Measurements from ENCODE around the gene ABCG2. TPM values are rescaled to one million over a fixed set of nuclear protein-coding genes. Genes with fewer than 3 reads are reported as not detected.

Gene ABCG2
- total and polyA plus RNA-seq, 3 experiments from 2014 or later, result 0.54 to 1.4 (median 0.89) TPM

GRCh38 chr4:88138561-88138960 is 19.9 kb downstream of the ABCG2 start:
- Mint-ChIP-seq H3K27ac (no peak overlapping the region), H3K36me3 (peaks cover 0 to 2% (median 0%) of the 10 kb centered on the region in 3 donors), H3K9me3 (no peaks in the 10 kb centered on the region), H3K4me3 (no peak overlapping the region), H3K27me3 (peaks cover 0 to 3% of the 10 kb centered on the region in 2 donors), H3K4me1 (no peaks in the 10 kb centered on the region)
- Histone ChIP-seq H3K9me3 (ENCODE audit: low read length) (no peaks in the 10 kb centered on the region), H3K4me1 (ENCODE audit: insufficient read depth, low read length) (no peaks in the 10 kb centered on the region), H3K36me3 (ENCODE audit: insufficient read depth, low read length) (no peaks in the 10 kb centered on the region), H3K27me3 (ENCODE audit: insufficient read depth, low read length, poor library complexity, severe bottlenecking) (no peaks in the 10 kb centered on the region), H3K27ac (ENCODE audit: low read depth, low read length) (no peak overlapping the region), H3K4me3 (ENCODE audit: low read length) (no peak overlapping the region)
- POLR2A ChIA-PET, result no interaction called here
- CTCF ChIA-PET, result no interaction called here
- no peak for DNase-seq

- DNase-seq, result no peak
Observed at GRCh38 chr4:88137112-88137511, 21.3 kb downstream of the ABCG2 start.

GRCh38 chr4:88136249-88136648 is 22.2 kb downstream of the ABCG2 start:
- H3K36me3 Mint-ChIP-seq, result peaks cover 0 to 2% (median 0%) of the 10 kb centered on the region in 3 donors
- H3K27me3 Mint-ChIP-seq, result peaks cover 0 to 3% of the 10 kb centered on the region in 2 donors
- no peaks in the 10 kb centered on the region for H3K4me1 ChIP-seq (ENCODE audit: insufficient read depth, low read length)
- H3K9me3 ChIP-seq (ENCODE audit: low read length), result no peaks in the 10 kb centered on the region
- no peak overlapping the region for H3K27ac ChIP-seq (ENCODE audit: low read depth, low read length)
- no peaks in the 10 kb centered on the region for H3K4me1 Mint-ChIP-seq
- no peaks in the 10 kb centered on the region for H3K36me3 ChIP-seq (ENCODE audit: insufficient read depth, low read length)
- H3K4me3 Mint-ChIP-seq, result no peak overlapping the region
- DNase-seq, result no peak
- no peaks in the 10 kb centered on the region for H3K27me3 ChIP-seq (ENCODE audit: insufficient read depth, low read length, poor library complexity, severe bottlenecking)
- H3K9me3 Mint-ChIP-seq, result no peaks in the 10 kb centered on the region
- no peak overlapping the region for H3K27ac Mint-ChIP-seq
- no peak overlapping the region for H3K4me3 ChIP-seq (ENCODE audit: low read length)
- POLR2A ChIA-PET, result no interaction called here
- CTCF ChIA-PET, result no interaction called here

More at GRCh38 chr4:88137112-88137511, 21.3 kb downstream of the ABCG2 start:
- Mint-ChIP-seq H3K9me3 (no peaks in the 10 kb centered on the region), H3K36me3 (peaks cover 0 to 2% (median 0%) of the 10 kb centered on the region in 3 donors), H3K4me3 (no peak overlapping the region), H3K4me1 (no peaks in the 10 kb centered on the region), H3K27ac (no peak overlapping the region), H3K27me3 (peaks cover 0 to 3% of the 10 kb centered on the region in 2 donors)
- Histone ChIP-seq H3K9me3 (ENCODE audit: low read length) (no peaks in the 10 kb centered on the region), H3K4me3 (ENCODE audit: low read length) (no peak overlapping the region), H3K27ac (ENCODE audit: low read depth, low read length) (no peak overlapping the region), H3K27me3 (ENCODE audit: insufficient read depth, low read length, poor library complexity, severe bottlenecking) (no peaks in the 10 kb centered on the region), H3K36me3 (ENCODE audit: insufficient read depth, low read length) (no peaks in the 10 kb centered on the region), H3K4me1 (ENCODE audit: insufficient read depth, low read length) (no peaks in the 10 kb centered on the region)
- ChIA-PET CTCF (no interaction called here), POLR2A (no interaction called here)

- no peak overlapping the region for H3K4me3 Mint-ChIP-seq
- H3K9me3 Mint-ChIP-seq, result no peaks in the 10 kb centered on the region
- peaks cover 0 to 3% of the 10 kb centered on the region in 2 donors for H3K27me3 Mint-ChIP-seq
- H3K36me3 ChIP-seq (ENCODE audit: insufficient read depth, low read length), result no peaks in the 10 kb centered on the region
- no peak overlapping the region for H3K27ac Mint-ChIP-seq
- H3K4me3 ChIP-seq (ENCODE audit: low read length), result no peak overlapping the region
- no peaks in the 10 kb centered on the region for H3K4me1 ChIP-seq (ENCODE audit: insufficient read depth, low read length)
- DNase-seq, result no peak
- no peaks in the 10 kb centered on the region for H3K9me3 ChIP-seq (ENCODE audit: low read length)
- H3K27me3 ChIP-seq (ENCODE audit: insufficient read depth, low read length, poor library complexity, severe bottlenecking), result no peaks in the 10 kb centered on the region
- no peak overlapping the region for H3K27ac ChIP-seq (ENCODE audit: low read depth, low read length)
- peaks cover 0 to 2% (median 0%) of the 10 kb centered on the region in 3 donors for H3K36me3 Mint-ChIP-seq
- POLR2A ChIA-PET, result no interaction called here
- no peaks in the 10 kb centered on the region for H3K4me1 Mint-ChIP-seq
- CTCF ChIA-PET, result no interaction called here
Observed at GRCh38 chr4:88135356-88135663, 23.1 kb downstream of the ABCG2 start.

GRCh38 chr4:88134536-88135355 is 23.7 kb downstream of the ABCG2 start:
- CTCF ChIA-PET, result no interaction called here
- no peaks in the 10 kb centered on the region for H3K4me1 Mint-ChIP-seq
- H3K36me3 Mint-ChIP-seq, result peaks cover 0 to 2% (median 0%) of the 10 kb centered on the region in 3 donors
- no peaks in the 10 kb centered on the region for H3K9me3 ChIP-seq (ENCODE audit: low read length)
- no peak overlapping the region for H3K4me3 Mint-ChIP-seq
- H3K27ac ChIP-seq (ENCODE audit: low read depth, low read length), result no peak overlapping the region
- DNase-seq, result no peak
- no peaks in the 10 kb centered on the region for H3K4me1 ChIP-seq (ENCODE audit: insufficient read depth, low read length)
- no peaks in the 10 kb centered on the region for H3K27me3 ChIP-seq (ENCODE audit: insufficient read depth, low read length, poor library complexity, severe bottlenecking)
- no peaks in the 10 kb centered on the region for H3K9me3 Mint-ChIP-seq
- POLR2A ChIA-PET, result no interaction called here
- H3K27me3 Mint-ChIP-seq, result peaks cover 0 to 3% of the 10 kb centered on the region in 2 donors
- H3K4me3 ChIP-seq (ENCODE audit: low read length), result no peak overlapping the region
- no peaks in the 10 kb centered on the region for H3K36me3 ChIP-seq (ENCODE audit: insufficient read depth, low read length)
- no peak overlapping the region for H3K27ac Mint-ChIP-seq

- no peak for DNase-seq
- H3K27ac ChIP-seq (ENCODE audit: low read depth, low read length), result no peak overlapping the region
- H3K4me1 ChIP-seq (ENCODE audit: insufficient read depth, low read length), result no peaks in the 10 kb centered on the region
- H3K4me3 Mint-ChIP-seq, result no peak overlapping the region
- no peaks in the 10 kb centered on the region for H3K27me3 ChIP-seq (ENCODE audit: insufficient read depth, low read length, poor library complexity, severe bottlenecking)
- no peaks in the 10 kb centered on the region for H3K36me3 ChIP-seq (ENCODE audit: insufficient read depth, low read length)
- peaks cover 0 to 3% of the 10 kb centered on the region in 2 donors for H3K27me3 Mint-ChIP-seq
- no peaks in the 10 kb centered on the region for H3K9me3 ChIP-seq (ENCODE audit: low read length)
- CTCF ChIA-PET, result no interaction called here
- no peak overlapping the region for H3K4me3 ChIP-seq (ENCODE audit: low read length)
- H3K27ac Mint-ChIP-seq, result no peak overlapping the region
- no peaks in the 10 kb centered on the region for H3K9me3 Mint-ChIP-seq
- no peaks in the 10 kb centered on the region for H3K4me1 Mint-ChIP-seq
- peaks cover 0 to 2% (median 0%) of the 10 kb centered on the region in 3 donors for H3K36me3 Mint-ChIP-seq
- POLR2A ChIA-PET, result no interaction called here
Observed at GRCh38 chr4:88134111-88134510, 24.3 kb downstream of the ABCG2 start.

GRCh38 chr4:88130544-88131305 is 27.7 kb downstream of the ABCG2 start:
- no peaks in the 10 kb centered on the region for H3K36me3 ChIP-seq (ENCODE audit: insufficient read depth, low read length)
- no peak overlapping the region for H3K4me3 Mint-ChIP-seq
- no peak overlapping the region for H3K27ac ChIP-seq (ENCODE audit: low read depth, low read length)
- H3K4me1 Mint-ChIP-seq, result no peaks in the 10 kb centered on the region
- H3K4me1 ChIP-seq (ENCODE audit: insufficient read depth, low read length), result no peaks in the 10 kb centered on the region
- DNase-seq, result no peak
- ChIA-PET CTCF (no interaction called here), POLR2A (no interaction called here)
- H3K36me3 Mint-ChIP-seq, result peaks cover 0 to 4% (median 2%) of the 10 kb centered on the region in 3 donors
- peaks cover 0 to 4% of the 10 kb centered on the region in 2 donors for H3K27me3 Mint-ChIP-seq
- H3K9me3 Mint-ChIP-seq, result peaks cover 0 to 6% (median 0%) of the 10 kb centered on the region in 5 donors
- no peak overlapping the region for H3K27ac Mint-ChIP-seq
- H3K4me3 ChIP-seq (ENCODE audit: low read length), result no peak overlapping the region
- H3K9me3 ChIP-seq (ENCODE audit: low read length), result no peaks in the 10 kb centered on the region
- no peaks in the 10 kb centered on the region for H3K27me3 ChIP-seq (ENCODE audit: insufficient read depth, low read length, poor library complexity, severe bottlenecking)

- H3K4me3 Mint-ChIP-seq, result no peak overlapping the region
- Histone ChIP-seq H3K36me3 (ENCODE audit: insufficient read depth, low read length) (no peaks in the 10 kb centered on the region), H3K4me1 (ENCODE audit: insufficient read depth, low read length) (no peaks in the 10 kb centered on the region), H3K4me3 (ENCODE audit: low read length) (no peak overlapping the region), H3K27ac (ENCODE audit: low read depth, low read length) (no peak overlapping the region), H3K27me3 (ENCODE audit: insufficient read depth, low read length, poor library complexity, severe bottlenecking) (no peaks in the 10 kb centered on the region), H3K9me3 (ENCODE audit: low read length) (no peaks in the 10 kb centered on the region)
- DNase-seq, result no peak
- CTCF ChIA-PET, result no interaction called here
- peaks cover 0 to 9% (median 0%) of the 10 kb centered on the region in 5 donors for H3K9me3 Mint-ChIP-seq
- no peak overlapping the region for H3K27ac Mint-ChIP-seq
- POLR2A ChIA-PET, result no interaction called here
- peaks cover 0 to 7% of the 10 kb centered on the region in 2 donors for H3K27me3 Mint-ChIP-seq
- no peaks in the 10 kb centered on the region for H3K4me1 Mint-ChIP-seq
- peaks cover 0 to 7% (median 2%) of the 10 kb centered on the region in 3 donors for H3K36me3 Mint-ChIP-seq
Observed at GRCh38 chr4:88130003-88130402, 28.4 kb downstream of the ABCG2 start.

Measured in CD8-positive, alpha-beta memory T cell (primary cell).